Measurements from ENCODE around the gene HMOX1.
"Not testable (repeated sequence)": the region's sequence is repeated elsewhere in the genome, so short reads cannot be mapped to it uniquely, and the experiment has no call there.

The HMOX1 gene

GRCh38 chr22:35361001-35361558 lies 19.8 kb upstream of the HMOX1 start:
- Mint-ChIP-seq H3K27ac (no peak overlapping the region), H3K4me1 (ENCODE audit: low read depth) (no peaks in the 10 kb centered on the region), H3K4me3 (no peak overlapping the region), H3K36me3 (ENCODE audit: low read depth) (no peaks in the 10 kb centered on the region), H3K9me3 (no peaks in the 10 kb centered on the region), H3K27me3 (ENCODE audit: low read depth) (peaks cover 1% of the 10 kb centered on the region)
- no peak for DNase-seq (ENCODE audit: low spot score)

- H3K36me3 Mint-ChIP-seq (ENCODE audit: low read depth): no peaks in the 10 kb centered on the region
- H3K4me3 Mint-ChIP-seq: no peak overlapping the region
- peaks cover 6% of the 10 kb centered on the region for H3K27me3 Mint-ChIP-seq (ENCODE audit: low read depth)
- no peaks in the 10 kb centered on the region for H3K9me3 Mint-ChIP-seq
- H3K27ac Mint-ChIP-seq: no peak overlapping the region
- no peak for DNase-seq (ENCODE audit: low spot score)
- peaks cover 3% of the 10 kb centered on the region for H3K4me1 Mint-ChIP-seq (ENCODE audit: low read depth)
These were observed 17.3 kb upstream of the HMOX1 start for GRCh38 chr22:35363566-35364086.

GRCh38 chr22:35364230-35364629 lies 16.7 kb upstream of the HMOX1 start:
- H3K4me1 Mint-ChIP-seq (ENCODE audit: low read depth); DNase-seq (ENCODE audit: low spot score); H3K27ac Mint-ChIP-seq; H3K4me3 Mint-ChIP-seq; H3K27me3 Mint-ChIP-seq (ENCODE audit: low read depth); H3K9me3 Mint-ChIP-seq; H3K36me3 Mint-ChIP-seq (ENCODE audit: low read depth): not testable (repeated sequence)

- peaks cover 15% of the 10 kb centered on the region for H3K27me3 Mint-ChIP-seq (ENCODE audit: low read depth)
- no peak overlapping the region for H3K4me3 Mint-ChIP-seq
- no peaks in the 10 kb centered on the region for H3K9me3 Mint-ChIP-seq
- no peaks in the 10 kb centered on the region for H3K36me3 Mint-ChIP-seq (ENCODE audit: low read depth)
- no peak overlapping the region for H3K27ac Mint-ChIP-seq
- no peak for DNase-seq (ENCODE audit: low spot score)
- peaks cover 7% of the 10 kb centered on the region for H3K4me1 Mint-ChIP-seq (ENCODE audit: low read depth)
These were observed 13.5 kb upstream of the HMOX1 start for GRCh38 chr22:35367331-35367886.

GRCh38 chr22:35368386-35368785 lies 12.5 kb upstream of the HMOX1 start:
- H3K4me3 Mint-ChIP-seq: no peak overlapping the region
- peaks cover 15% of the 10 kb centered on the region for H3K27me3 Mint-ChIP-seq (ENCODE audit: low read depth)
- H3K27ac Mint-ChIP-seq: no peak overlapping the region
- no peak for DNase-seq (ENCODE audit: low spot score)
- H3K9me3 Mint-ChIP-seq: no peaks in the 10 kb centered on the region
- no peaks in the 10 kb centered on the region for H3K36me3 Mint-ChIP-seq (ENCODE audit: low read depth)
- peaks cover 7% of the 10 kb centered on the region for H3K4me1 Mint-ChIP-seq (ENCODE audit: low read depth)

GRCh38 chr22:35369996-35370395 lies 10.9 kb upstream of the HMOX1 start:
- Mint-ChIP-seq H3K4me3 (no peak overlapping the region), H3K27me3 (ENCODE audit: low read depth) (peaks cover 15% of the 10 kb centered on the region), H3K36me3 (ENCODE audit: low read depth) (no peaks in the 10 kb centered on the region), H3K27ac (no peak overlapping the region), H3K4me1 (ENCODE audit: low read depth) (peaks cover 7% of the 10 kb centered on the region), H3K9me3 (no peaks in the 10 kb centered on the region)
- DNase-seq (ENCODE audit: low spot score): no peak

- peaks cover 17% of the 10 kb centered on the region for H3K4me1 Mint-ChIP-seq (ENCODE audit: low read depth)
- H3K4me3 Mint-ChIP-seq: no peak overlapping the region
- H3K27me3 Mint-ChIP-seq (ENCODE audit: low read depth): peaks cover 7% of the 10 kb centered on the region
- no peaks in the 10 kb centered on the region for H3K36me3 Mint-ChIP-seq (ENCODE audit: low read depth)
- no peaks in the 10 kb centered on the region for H3K9me3 Mint-ChIP-seq
- no peak overlapping the region for H3K27ac Mint-ChIP-seq
- no peak for DNase-seq (ENCODE audit: low spot score)
These were observed 7.1 kb upstream of the HMOX1 start for GRCh38 chr22:35373781-35374180.

- Mint-ChIP-seq H3K27ac (no peak overlapping the region), H3K9me3 (no peaks in the 10 kb centered on the region), H3K27me3 (ENCODE audit: low read depth) (peaks cover 8% of the 10 kb centered on the region), H3K4me3 (no peak overlapping the region), H3K4me1 (ENCODE audit: low read depth) (peaks cover 17% of the 10 kb centered on the region), H3K36me3 (ENCODE audit: low read depth) (no peaks in the 10 kb centered on the region)
- no peak for DNase-seq (ENCODE audit: low spot score)
These were observed 5.9 kb upstream of the HMOX1 start for GRCh38 chr22:35375031-35375430.

- no peak for DNase-seq (ENCODE audit: low spot score)
- peaks cover 11% of the 10 kb centered on the region for H3K27me3 Mint-ChIP-seq (ENCODE audit: low read depth)
- no peak overlapping the region for H3K4me3 Mint-ChIP-seq
- no peak overlapping the region for H3K27ac Mint-ChIP-seq
- H3K4me1 Mint-ChIP-seq (ENCODE audit: low read depth): peaks cover 17% of the 10 kb centered on the region
- H3K36me3 Mint-ChIP-seq (ENCODE audit: low read depth): no peaks in the 10 kb centered on the region
- H3K9me3 Mint-ChIP-seq: no peaks in the 10 kb centered on the region
These were observed 5.4 kb upstream of the HMOX1 start for GRCh38 chr22:35375526-35375925.

- peaks cover 24% of the 10 kb centered on the region for H3K4me1 Mint-ChIP-seq (ENCODE audit: low read depth)
- H3K27ac Mint-ChIP-seq: peak overlapping the region; percentile 79
- peak; percentile 35 for DNase-seq (ENCODE audit: low spot score)
- peak overlapping the region; percentile 36 for H3K4me3 Mint-ChIP-seq
- H3K36me3 Mint-ChIP-seq (ENCODE audit: low read depth): no peaks in the 10 kb centered on the region
- H3K9me3 Mint-ChIP-seq: no peaks in the 10 kb centered on the region
- peaks cover 16% of the 10 kb centered on the region for H3K27me3 Mint-ChIP-seq (ENCODE audit: low read depth)
These were observed 4.0 kb upstream of the HMOX1 start for GRCh38 chr22:35376728-35377472.

- no peaks in the 10 kb centered on the region for H3K36me3 Mint-ChIP-seq (ENCODE audit: low read depth)
- H3K4me1 Mint-ChIP-seq (ENCODE audit: low read depth): peaks cover 20% of the 10 kb centered on the region
- H3K27ac Mint-ChIP-seq: peak overlapping the region; percentile 79
- no peaks in the 10 kb centered on the region for H3K9me3 Mint-ChIP-seq
- H3K4me3 Mint-ChIP-seq: peak overlapping the region; percentile 36
- H3K27me3 Mint-ChIP-seq (ENCODE audit: low read depth): peaks cover 18% of the 10 kb centered on the region
- DNase-seq (ENCODE audit: low spot score): no peak
These were observed 3.2 kb upstream of the HMOX1 start for GRCh38 chr22:35377735-35378134.

- Mint-ChIP-seq H3K36me3 (ENCODE audit: low read depth) (no peaks in the 10 kb centered on the region), H3K27me3 (ENCODE audit: low read depth) (peaks cover 21% of the 10 kb centered on the region), H3K9me3 (no peaks in the 10 kb centered on the region), H3K27ac (no peak overlapping the region), H3K4me3 (no peak overlapping the region), H3K4me1 (ENCODE audit: low read depth) (peaks cover 20% of the 10 kb centered on the region)
- DNase-seq (ENCODE audit: low spot score): no peak
These were observed 2.3 kb upstream of the HMOX1 start for GRCh38 chr22:35378621-35379020.

GRCh38 chr22:35379146-35379993 lies 1.5 kb upstream of the HMOX1 start:
- H3K36me3 Mint-ChIP-seq (ENCODE audit: low read depth): no peaks in the 10 kb centered on the region
- peaks cover 20% of the 10 kb centered on the region for H3K4me1 Mint-ChIP-seq (ENCODE audit: low read depth)
- peaks cover 24% of the 10 kb centered on the region for H3K27me3 Mint-ChIP-seq (ENCODE audit: low read depth)
- no peak overlapping the region for H3K27ac Mint-ChIP-seq
- H3K4me3 Mint-ChIP-seq: no peak overlapping the region
- no peak for DNase-seq (ENCODE audit: low spot score)
- H3K9me3 Mint-ChIP-seq: no peaks in the 10 kb centered on the region

- H3K36me3 Mint-ChIP-seq (ENCODE audit: low read depth): no peaks in the 10 kb centered on the region
- H3K27me3 Mint-ChIP-seq (ENCODE audit: low read depth): peaks cover 24% of the 10 kb centered on the region
- no peak for DNase-seq (ENCODE audit: low spot score)
- H3K9me3 Mint-ChIP-seq: no peaks in the 10 kb centered on the region
- H3K4me1 Mint-ChIP-seq (ENCODE audit: low read depth): peaks cover 20% of the 10 kb centered on the region
- peak overlapping the region; percentile 73 for H3K4me3 Mint-ChIP-seq
- no peak overlapping the region for H3K27ac Mint-ChIP-seq
These were observed 883 bp upstream of the HMOX1 start for GRCh38 chr22:35380013-35380412.
